HEK293T (cell line): ENCODE results near the gene MRPS23.

Experiments used
- BHLHE40 ChIP-seq: fragments of 450-650 bp; IDR thresholded peaks from 2 replicates; pipeline ENCODE4 v1.6.1; 2016; ENCODE audit warnings: mild to moderate bottlenecking, moderate library complexity, borderline replicate concordance
- ELF4 ChIP-seq: fragments of 450-650 bp; IDR thresholded peaks from 2 replicates; pipeline ENCODE4 v1.6.1; 2017; ENCODE audit warnings: antibody characterized with exemption
- FOXA1 ChIP-seq: fragments of 450-650 bp; IDR thresholded peaks from 2 replicates; pipeline ENCODE4 v1.6.1; 2016; ENCODE audit warnings: mild to moderate bottlenecking
- FOXK2 ChIP-seq: fragments of 450-650 bp; IDR thresholded peaks from 2 replicates; pipeline ENCODE4 v1.6.1; 2016; ENCODE audit warnings: mild to moderate bottlenecking
- FOXM1 ChIP-seq: fragments of 450-650 bp; IDR thresholded peaks from 2 replicates; pipeline ENCODE4 v1.6.1; 2017; ENCODE audit warnings: mild to moderate bottlenecking, borderline replicate concordance
- NFRKB ChIP-seq: fragments of 450-650 bp; IDR thresholded peaks from 2 replicates; pipeline ENCODE4 v1.6.1; 2016; ENCODE audit warnings: mild to moderate bottlenecking, moderate library complexity
- PKNOX1 ChIP-seq: fragments of 450-650 bp; IDR thresholded peaks from 2 replicates; pipeline ENCODE4 v1.6.1; 2016
- SP1 ChIP-seq: fragments of 450-650 bp; IDR thresholded peaks from 2 replicates; pipeline ENCODE4 v1.6.1; 2017
- SUZ12 ChIP-seq: fragments of 450-650 bp; IDR thresholded peaks from 2 replicates; pipeline ENCODE4 v1.6.1; 2016; ENCODE audit warnings: mild to moderate bottlenecking
- TARDBP ChIP-seq: fragments of 450-650 bp; IDR thresholded peaks from 2 replicates; pipeline ENCODE4 v1.6.1; 2016
- ZNF384 ChIP-seq: fragments of 450-650 bp; IDR thresholded peaks from 2 replicates; pipeline ENCODE4 v1.6.1; 2016

DNA sequence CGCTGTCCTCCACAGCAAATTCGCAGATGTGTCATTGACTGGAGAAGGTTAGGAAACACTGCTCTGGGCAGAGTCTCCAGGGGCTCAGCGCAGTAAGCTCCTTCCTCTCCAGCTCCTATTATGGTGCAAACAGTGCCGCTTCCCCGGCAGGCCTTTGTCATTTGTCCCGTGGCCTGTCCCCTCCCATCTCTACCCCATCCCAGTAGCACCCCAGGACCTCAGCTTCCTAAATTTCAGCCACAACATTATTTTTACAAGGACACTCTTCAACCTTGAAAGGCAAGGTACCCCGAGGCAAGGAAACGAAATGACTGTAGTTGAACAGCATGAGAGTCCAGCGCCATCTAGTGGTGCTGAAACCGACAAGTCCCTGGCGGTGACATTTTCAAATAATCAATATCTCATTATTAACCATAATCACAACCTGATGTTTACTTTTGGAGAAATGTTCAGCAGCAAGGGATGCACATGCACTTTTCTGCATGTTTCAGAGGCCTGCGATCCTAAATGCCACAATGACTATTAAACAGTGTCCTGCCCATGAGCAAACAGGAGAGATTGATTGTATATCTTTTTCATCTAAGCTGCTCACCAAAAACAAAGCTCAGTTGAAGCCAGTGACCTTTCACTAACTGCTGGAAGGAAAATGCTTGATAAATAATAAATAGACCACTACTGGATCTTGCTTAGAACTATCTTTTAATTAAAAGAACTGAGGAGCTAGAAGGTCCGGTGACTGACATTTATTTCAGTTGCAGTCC lies 16.5 kb downstream of the MRPS23 start:
- TF ChIP-seq SP1 (no peak), BHLHE40 (no peak), FOXA1 (no peak), ELF4 (no peak), ZNF384 (no peak), FOXK2 (no peak), SUZ12 (no peak), NFRKB (no peak), FOXM1 (no peak), TARDBP (no peak), PKNOX1 (no peak)
